ENCODE measurements around the gene PCLO.

GRCh38 chr7:82975811-82976468 is 186.7 kb downstream of the PCLO start:
- TF ChIP-seq, protein P1, sequence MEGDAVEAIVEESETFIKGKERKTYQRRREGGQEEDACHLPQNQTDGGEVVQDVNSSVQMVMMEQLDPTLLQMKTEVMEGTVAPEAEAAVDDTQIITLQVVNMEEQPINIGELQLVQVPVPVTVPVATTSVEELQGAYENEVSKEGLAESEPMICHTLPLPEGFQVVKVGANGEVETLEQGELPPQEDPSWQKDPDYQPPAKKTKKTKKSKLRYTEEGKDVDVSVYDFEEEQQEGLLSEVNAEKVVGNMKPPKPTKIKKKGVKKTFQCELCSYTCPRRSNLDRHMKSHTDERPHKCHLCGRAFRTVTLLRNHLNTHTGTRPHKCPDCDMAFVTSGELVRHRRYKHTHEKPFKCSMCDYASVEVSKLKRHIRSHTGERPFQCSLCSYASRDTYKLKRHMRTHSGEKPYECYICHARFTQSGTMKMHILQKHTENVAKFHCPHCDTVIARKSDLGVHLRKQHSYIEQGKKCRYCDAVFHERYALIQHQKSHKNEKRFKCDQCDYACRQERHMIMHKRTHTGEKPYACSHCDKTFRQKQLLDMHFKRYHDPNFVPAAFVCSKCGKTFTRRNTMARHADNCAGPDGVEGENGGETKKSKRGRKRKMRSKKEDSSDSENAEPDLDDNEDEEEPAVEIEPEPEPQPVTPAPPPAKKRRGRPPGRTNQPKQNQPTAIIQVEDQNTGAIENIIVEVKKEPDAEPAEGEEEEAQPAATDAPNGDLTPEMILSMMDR (IDR thresholded peaks at IDR 0.05), result no peak
- no peak for TF ChIP-seq ESRRA (CRISPR knock-in tag; IDR thresholded peaks at IDR 0.05; ENCODE audit: borderline replicate concordance)
- TF ChIP-seq TEAD4 (CRISPR knock-in tag; IDR thresholded peaks at IDR 0.05), result no peak
- no peak for TF ChIP-seq E2F1 (CRISPR knock-in tag; IDR thresholded peaks at IDR 0.05)
- TF ChIP-seq, protein P2, sequence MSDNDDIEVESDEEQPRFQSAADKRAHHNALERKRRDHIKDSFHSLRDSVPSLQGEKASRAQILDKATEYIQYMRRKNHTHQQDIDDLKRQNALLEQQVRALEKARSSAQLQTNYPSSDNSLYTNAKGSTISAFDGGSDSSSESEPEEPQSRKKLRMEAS (CRISPR knock-in tag; IDR thresholded peaks at IDR 0.05), result no peak
- no peak for TF ChIP-seq GABPB1 (CRISPR knock-in tag; IDR thresholded peaks at IDR 0.05)
- TF ChIP-seq, protein P3, sequence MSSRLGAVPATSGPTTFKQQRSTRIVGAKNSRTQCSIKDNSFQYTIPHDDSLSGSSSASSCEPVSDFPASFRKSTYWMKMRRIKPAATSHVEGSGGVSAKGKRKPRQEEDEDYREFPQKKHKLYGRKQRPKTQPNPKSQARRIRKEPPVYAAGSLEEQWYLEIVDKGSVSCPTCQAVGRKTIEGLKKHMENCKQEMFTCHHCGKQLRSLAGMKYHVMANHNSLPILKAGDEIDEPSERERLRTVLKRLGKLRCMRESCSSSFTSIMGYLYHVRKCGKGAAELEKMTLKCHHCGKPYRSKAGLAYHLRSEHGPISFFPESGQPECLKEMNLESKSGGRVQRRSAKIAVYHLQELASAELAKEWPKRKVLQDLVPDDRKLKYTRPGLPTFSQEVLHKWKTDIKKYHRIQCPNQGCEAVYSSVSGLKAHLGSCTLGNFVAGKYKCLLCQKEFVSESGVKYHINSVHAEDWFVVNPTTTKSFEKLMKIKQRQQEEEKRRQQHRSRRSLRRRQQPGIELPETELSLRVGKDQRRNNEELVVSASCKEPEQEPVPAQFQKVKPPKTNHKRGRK (CRISPR knock-in tag; IDR thresholded peaks at IDR 0.05; ENCODE audit: borderline replicate concordance), result no peak
- TF ChIP-seq ZNF416 (CRISPR knock-in tag; IDR thresholded peaks at IDR 0.05), result no peak

All from WTC11 (cell line).